Effector memory CD4-positive, alpha-beta T cell (primary cell): ENCODE data around the gene GAL3ST1.
"Not testable (repeated sequence)": the region's sequence is repeated elsewhere in the genome, so short reads cannot be mapped to it uniquely, and the experiment has no call there.

Source experiments
- DNase-seq, 3 donors: peaks; one replicate each; pipeline ENCODE4 v3.0.0-alpha.2; 2020
- H3K27ac ChIP-seq: 2 replicates; pipeline ENCODE4 v1.7.0; 2013; ENCODE audit warnings: mild to moderate bottlenecking, low read length, moderate library complexity; ENCODE audit not compliant: insufficient read depth, poor library complexity, severe bottlenecking
- H3K27me3 ChIP-seq: replicated peaks from 2 replicates; pipeline ENCODE4 v1.7.0; 2013; ENCODE audit warnings: mild to moderate bottlenecking, low read length; ENCODE audit not compliant: insufficient read depth, control insufficient read depth, poor library complexity, severe bottlenecking
- H3K36me3 ChIP-seq: 2 replicates; pipeline ENCODE4 v1.7.0; 2013; ENCODE audit warnings: mild to moderate bottlenecking, low read length, moderate library complexity; ENCODE audit not compliant: control insufficient read depth, insufficient read depth
- H3K4me1 ChIP-seq: 2 replicates; pipeline ENCODE4 v1.7.0; 2013; ENCODE audit warnings: low read length, mild to moderate bottlenecking; ENCODE audit not compliant: control insufficient read depth, insufficient read depth, poor library complexity, severe bottlenecking
- H3K4me3 ChIP-seq: 2 replicates; pipeline ENCODE4 v1.7.0; 2013; ENCODE audit warnings: low read length, low read depth, mild to moderate bottlenecking; ENCODE audit not compliant: insufficient read depth, poor library complexity, severe bottlenecking
- H3K9me3 ChIP-seq: 2 replicates; pipeline ENCODE4 v1.7.0; 2013; ENCODE audit warnings: mild to moderate bottlenecking, low read length, moderate library complexity; ENCODE audit not compliant: control insufficient read depth

Gene GAL3ST1

DNA sequence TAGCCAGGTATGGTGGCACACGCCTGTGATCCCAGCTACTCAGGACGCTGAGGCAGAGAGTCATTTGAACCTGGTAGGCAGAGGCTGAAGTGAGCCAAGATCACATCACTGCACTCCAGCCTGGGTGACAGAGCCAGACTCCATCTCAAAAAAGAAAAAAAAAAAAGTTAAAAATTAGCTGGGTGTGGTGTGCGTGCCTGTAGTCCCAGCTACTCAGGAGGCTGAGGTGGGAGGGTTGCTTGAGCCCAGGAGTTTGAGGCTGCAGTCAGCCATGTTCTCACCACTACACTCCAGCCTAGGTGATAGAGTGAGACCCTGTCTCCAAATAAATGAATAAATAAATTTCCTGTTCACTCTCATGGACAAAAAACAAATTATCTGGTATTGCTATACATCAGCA is 33.0 kb downstream of the GAL3ST1 start:
- H3K9me3 ChIP-seq, H3K36me3 ChIP-seq, H3K4me3 ChIP-seq, H3K27ac ChIP-seq, DNase-seq, H3K4me1 ChIP-seq, H3K27me3 ChIP-seq: not testable (repeated sequence)

DNA sequence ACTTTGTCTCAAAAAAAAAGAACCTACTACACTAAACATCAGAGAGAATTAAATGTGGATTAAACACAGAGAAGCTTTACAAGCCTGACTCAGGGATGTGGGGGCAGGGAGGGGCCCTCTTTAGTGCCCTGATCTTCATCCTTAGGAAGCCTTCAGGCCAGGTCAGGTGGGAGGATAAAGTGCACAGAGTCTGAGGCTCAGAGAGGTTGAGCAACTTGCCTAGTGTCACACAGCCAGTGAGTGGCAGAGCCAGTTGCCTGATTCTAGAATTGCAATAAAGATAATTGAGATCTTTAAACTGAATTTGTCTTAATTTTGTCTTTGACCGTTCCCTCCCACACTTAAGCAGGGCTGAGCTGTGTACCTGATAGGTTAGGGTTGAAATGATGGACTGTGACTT is 35.1 kb downstream of the GAL3ST1 start:
- H3K4me1 ChIP-seq, result no peaks in the 10 kb centered on the region
- H3K36me3 ChIP-seq, result no peaks in the 10 kb centered on the region
- H3K27ac ChIP-seq, result no peak overlapping the region
- DNase-seq, result no peak
- H3K27me3 ChIP-seq, result peaks cover 9% of the 10 kb centered on the region
- H3K9me3 ChIP-seq, result no peaks in the 10 kb centered on the region
- H3K4me3 ChIP-seq, result no peak overlapping the region

DNA sequence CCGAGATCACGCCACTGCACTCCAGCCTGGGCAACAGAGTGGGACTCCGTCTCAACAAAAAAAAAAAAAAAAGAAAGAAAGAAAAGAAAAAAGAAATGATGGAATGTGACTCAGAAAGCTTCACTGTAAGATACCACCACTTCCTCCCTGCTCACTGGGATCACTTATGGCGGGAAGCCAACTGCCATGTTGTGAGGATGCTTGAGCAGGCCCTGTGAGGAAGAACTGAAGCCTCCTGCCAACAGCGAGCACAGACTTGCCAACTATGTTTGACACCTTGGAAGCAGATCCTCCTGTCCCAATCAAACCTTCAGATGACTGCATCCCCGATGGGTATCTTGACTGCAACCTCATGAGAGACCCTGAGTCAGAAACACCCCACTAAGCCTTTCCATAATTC is 36.2 kb downstream of the GAL3ST1 start:
- H3K4me3 ChIP-seq, result no peak overlapping the region
- H3K9me3 ChIP-seq, result no peaks in the 10 kb centered on the region
- no peak overlapping the region for H3K27ac ChIP-seq
- no peak for DNase-seq
- H3K27me3 ChIP-seq, result peaks cover 9% of the 10 kb centered on the region
- H3K36me3 ChIP-seq, result no peaks in the 10 kb centered on the region
- no peaks in the 10 kb centered on the region for H3K4me1 ChIP-seq

DNA sequence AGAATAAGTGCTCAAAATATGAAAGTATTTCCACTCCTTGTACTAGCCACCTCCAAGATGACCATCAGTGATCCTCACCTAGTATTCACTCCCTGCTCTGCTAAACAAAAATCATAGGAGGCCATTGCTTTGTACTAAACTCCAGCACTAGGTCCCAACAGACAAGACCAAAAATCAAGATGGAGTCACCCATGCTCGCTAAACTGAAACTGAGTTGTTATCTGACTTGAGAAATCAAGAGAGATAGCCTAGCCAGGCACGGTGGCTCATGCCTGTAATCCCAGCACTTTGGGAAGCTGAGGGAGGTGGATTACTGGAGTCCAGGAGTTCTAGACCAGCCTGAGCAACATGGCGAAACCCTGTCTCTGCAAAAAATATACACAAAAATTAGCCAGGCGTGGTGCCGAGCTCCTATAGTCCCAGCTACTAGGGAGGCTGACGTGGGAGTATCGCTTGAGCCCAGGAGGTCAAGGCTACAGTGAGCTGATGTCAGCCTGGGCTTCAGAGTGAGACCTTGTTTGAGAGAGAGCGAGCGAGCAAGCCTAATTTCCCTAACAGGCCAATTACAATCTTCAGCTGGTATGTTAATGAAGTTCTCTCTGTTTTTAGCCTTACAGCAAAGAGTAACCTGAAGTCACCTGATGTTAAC is 37.3 kb downstream of the GAL3ST1 start:
- no peak for DNase-seq
- no peaks in the 10 kb centered on the region for H3K9me3 ChIP-seq
- H3K27ac ChIP-seq, result no peak overlapping the region
- peaks cover 5% of the 10 kb centered on the region for H3K27me3 ChIP-seq
- no peaks in the 10 kb centered on the region for H3K4me1 ChIP-seq
- H3K4me3 ChIP-seq, result no peak overlapping the region
- no peaks in the 10 kb centered on the region for H3K36me3 ChIP-seq

DNA sequence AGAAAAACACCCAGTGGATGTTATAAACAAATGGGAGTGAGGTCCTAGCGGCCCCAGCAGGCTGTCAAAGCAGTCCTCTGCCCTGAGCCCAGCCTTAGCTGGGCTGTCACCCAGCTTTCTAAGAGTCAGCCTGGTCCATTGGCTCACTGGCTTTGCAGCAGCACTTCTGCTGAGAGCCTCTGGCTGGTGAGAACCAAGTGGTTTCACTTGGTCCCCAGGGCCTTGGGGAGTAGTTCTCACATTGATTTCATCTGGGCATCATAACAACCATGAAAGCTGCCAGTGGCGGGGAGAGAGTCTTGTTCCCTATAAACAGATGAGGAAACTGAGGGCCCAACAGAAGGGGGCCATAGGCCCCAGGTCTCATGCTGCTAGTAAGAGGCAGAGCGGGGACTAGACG is 39.3 kb downstream of the GAL3ST1 start:
- Histone ChIP-seq H3K36me3 (no peaks in the 10 kb centered on the region), H3K27ac (no peak overlapping the region), H3K4me1 (no peaks in the 10 kb centered on the region), H3K9me3 (no peaks in the 10 kb centered on the region), H3K27me3 (no peaks in the 10 kb centered on the region), H3K4me3 (no peak overlapping the region)
- DNase-seq, result no peak

DNA sequence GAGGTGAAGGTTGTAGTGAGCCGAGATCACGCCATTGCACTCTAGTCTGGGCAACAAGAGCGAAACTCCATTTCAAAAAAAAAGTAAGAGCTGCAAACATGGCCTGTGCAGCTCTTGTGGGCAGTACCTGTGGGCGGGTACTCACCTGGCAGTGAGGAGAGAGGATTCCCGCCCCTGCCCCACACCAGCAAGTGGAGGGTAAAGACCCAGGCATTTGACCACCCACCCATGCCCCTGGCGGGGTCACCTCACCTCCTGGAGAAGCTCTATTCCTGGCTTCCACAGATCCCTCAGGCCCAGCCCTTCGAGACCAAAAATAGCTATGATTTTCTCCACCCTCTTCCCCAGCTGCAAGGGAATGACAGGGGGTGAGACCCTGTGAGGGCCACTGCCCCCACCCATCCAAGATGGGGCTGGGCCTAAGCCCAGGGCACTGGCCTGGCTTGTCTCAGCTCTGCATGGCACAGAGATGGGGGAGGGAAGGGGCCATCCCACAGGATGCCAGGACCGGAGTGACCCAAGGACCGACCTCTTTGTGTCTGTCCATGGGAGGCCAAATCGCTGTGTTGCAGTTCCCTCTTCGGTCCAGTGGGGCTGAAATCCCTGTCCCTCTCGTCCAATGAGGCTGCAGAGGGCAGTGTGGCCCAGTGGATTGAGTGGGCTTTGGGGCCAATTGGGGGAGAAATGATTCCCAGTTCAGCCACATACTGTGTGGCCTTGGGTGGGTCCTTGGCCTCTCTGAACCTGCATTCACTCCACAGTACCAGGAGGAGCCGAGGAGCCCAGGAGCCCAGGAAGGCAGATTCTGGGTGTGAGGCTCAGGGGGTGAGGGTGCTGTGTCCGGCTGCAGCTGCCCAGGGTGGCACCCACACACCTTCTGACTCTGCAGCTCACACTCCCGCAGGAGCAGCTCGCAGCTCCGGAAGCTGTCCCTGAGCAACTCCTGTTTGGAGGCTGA is 42.5 kb downstream of the GAL3ST1 start:
- DNase-seq, result no peak
- Histone ChIP-seq H3K4me1 (no peaks in the 10 kb centered on the region), H3K27ac (no peak overlapping the region), H3K4me3 (no peak overlapping the region), H3K27me3 (no peaks in the 10 kb centered on the region), H3K36me3 (no peaks in the 10 kb centered on the region), H3K9me3 (no peaks in the 10 kb centered on the region)

DNA sequence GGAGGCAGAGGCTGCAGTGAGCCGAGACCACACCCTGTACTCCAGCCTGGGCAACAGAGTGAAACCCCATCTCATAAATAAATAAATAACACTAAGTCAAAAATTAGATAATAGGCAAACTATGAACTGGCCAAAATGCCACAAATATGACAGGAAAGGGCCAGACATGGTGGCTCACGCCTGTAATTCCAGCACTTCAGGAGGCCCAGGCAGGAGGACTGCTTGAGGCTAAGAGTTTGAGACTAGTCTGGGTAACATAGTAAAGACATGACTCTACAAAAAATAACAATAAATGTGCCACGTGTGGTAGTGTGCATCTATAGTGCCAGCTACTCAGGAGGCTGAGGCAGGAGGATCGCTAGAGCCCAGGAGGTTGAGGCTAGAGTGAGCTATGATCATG is 47.8 kb downstream of the GAL3ST1 start:
- H3K27ac ChIP-seq, result no peak overlapping the region
- no peak overlapping the region for H3K4me3 ChIP-seq
- no peaks in the 10 kb centered on the region for H3K27me3 ChIP-seq
- no peaks in the 10 kb centered on the region for H3K4me1 ChIP-seq
- DNase-seq, result no peak
- no peaks in the 10 kb centered on the region for H3K9me3 ChIP-seq
- H3K36me3 ChIP-seq, result no peaks in the 10 kb centered on the region

DNA sequence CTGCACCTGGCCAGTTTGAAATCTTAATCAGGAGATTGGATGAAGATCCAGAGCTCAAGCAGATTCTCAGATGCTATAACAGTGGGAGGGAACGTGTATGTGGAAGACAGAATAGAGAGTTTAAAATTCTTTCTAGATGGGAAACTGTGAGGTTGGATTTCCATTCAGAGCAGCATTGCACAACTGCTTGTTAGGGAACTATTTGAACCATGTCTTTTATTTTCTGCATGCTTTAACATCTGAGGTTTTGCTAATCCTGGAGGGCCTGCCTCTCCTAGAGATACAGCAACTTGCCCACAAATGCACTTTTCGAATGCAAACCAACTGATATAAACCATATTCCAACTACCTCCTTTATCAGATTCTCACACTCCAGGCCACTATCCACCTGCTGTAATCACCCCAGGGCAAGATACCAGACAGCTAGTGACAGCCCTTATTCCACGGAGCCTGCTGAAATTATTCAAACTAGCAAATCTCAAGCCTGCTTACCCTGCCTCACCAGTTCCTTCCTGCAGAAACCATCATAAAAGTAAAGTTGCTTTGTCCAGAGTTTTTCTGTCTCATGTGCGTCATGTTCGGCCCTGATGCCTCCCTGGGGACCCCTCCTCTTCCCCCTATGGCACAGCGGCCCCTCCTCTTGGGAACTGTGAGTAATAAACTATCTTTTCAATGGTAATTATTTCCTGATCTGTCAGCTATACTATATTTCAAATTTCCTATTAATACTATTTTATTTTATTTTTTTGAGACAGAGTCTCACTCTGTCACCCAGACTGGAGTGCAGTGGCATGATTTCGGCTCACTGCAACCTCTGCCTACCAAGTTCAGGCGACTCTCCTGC is 50.6 kb downstream of the GAL3ST1 start:
- Histone ChIP-seq H3K27ac (no peak overlapping the region), H3K9me3 (no peaks in the 10 kb centered on the region), H3K27me3 (no peaks in the 10 kb centered on the region), H3K36me3 (no peaks in the 10 kb centered on the region), H3K4me3 (no peak overlapping the region), H3K4me1 (no peaks in the 10 kb centered on the region)
- DNase-seq, result no peak

DNA sequence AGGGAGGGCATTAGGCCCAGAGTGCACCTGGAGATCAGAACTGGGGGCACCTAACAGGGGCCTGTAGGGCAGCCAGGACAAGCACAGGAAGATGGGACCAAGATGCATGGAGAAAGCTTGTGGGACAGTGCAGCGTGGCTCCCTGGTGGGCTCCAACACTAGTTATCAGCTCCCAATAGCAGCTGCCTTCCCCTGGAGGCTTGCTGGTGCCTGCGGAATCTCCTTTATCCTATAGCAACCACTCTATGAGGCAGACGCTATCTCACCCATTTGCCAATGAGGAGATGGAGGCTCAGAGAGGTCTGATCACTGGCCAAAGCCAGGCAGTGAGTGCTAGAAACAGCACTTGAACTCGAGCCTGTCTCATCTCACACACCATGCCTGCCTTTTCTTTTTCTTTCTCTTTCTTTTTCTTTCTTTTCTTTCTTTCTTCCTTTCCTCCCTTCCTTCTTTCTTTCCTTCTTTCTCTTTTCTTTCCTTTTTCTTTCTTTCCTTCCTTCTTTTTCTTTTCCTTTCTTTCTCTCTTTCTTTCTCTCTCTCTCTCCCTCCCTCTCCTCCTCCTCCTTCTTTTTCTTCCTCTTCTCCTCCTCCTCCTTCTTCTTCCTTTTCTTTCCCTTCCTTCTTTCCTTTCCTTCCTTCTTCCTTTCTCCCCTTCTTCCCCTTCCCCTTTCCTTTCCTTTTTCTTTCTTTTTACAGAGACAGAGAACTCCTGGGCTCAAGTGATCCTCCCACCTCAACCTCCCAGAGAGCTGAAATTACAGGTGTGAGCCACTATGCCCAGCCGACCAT is 52.9 kb downstream of the GAL3ST1 start:
- no peak for DNase-seq
- Histone ChIP-seq H3K27ac (no peak overlapping the region), H3K36me3 (no peaks in the 10 kb centered on the region), H3K9me3 (no peaks in the 10 kb centered on the region), H3K4me3 (no peak overlapping the region), H3K4me1 (no peaks in the 10 kb centered on the region), H3K27me3 (no peaks in the 10 kb centered on the region)
